ENCODE results near the gene CTDP1. TPM values are rescaled to one million over a fixed set of nuclear protein-coding genes. Genes with fewer than 3 reads are reported as not detected.

CTDP1 gene
- total RNA-seq, 1 experiment from 2014 or later: 16.1 TPM

DNA sequence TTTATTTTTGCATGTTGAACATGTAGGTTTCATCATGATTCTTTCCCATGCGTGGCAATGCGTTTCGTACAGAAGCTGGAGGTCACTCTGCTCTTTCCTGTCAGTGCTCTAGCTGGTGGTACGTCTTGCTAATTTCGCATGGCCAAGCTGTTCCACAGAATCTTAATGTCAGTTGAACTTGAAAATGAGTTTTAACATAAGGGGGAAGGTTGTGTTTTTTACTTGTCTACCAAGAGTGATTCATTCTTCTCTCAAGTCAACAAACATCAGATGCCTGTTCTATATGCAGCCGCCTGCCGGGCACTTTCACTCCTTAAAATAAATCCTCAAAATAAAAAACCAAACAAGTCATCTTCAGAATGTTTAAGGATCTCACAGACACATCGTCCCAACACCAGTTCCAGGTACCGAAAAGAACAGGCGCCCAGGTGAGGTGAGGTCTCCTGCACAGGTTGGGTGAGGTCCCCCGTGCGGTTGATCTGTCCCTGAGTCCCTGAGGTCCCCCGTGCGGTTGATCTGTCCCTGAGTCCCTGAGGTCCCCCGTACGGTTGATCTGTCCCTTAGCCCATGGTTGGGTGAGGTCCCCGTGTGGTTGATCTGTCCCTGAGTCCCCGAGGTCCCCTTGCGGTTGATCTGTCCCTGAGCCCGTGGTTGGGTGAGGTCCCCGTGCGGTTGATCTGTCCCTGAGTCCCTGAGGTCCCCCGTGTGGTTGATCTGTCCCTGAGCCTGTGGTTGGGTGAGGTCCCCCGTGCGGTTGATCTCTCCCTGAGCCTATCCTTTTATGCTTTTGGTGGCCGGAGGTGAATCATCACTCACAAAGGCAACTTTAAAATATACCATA lies 61.1 kb downstream of the CTDP1 start:
- no peak for TF ChIP-seq CTCF (IDR thresholded peaks at IDR 0.05; ENCODE audit: insufficient read depth in 1 of 2, low read depth in 1 of 2, low read length in 1 of 2, severe bottlenecking in 1 of 2, unreplicated experiment in 1 of 2)
- Mint-ChIP-seq H3K27me3 (ENCODE audit: insufficient read depth, unreplicated experiment) (no peaks in the 10 kb centered on the region), H3K9me3 (ENCODE audit: unreplicated experiment) (no peaks in the 10 kb centered on the region), H3K4me1 (ENCODE audit: low read depth, unreplicated experiment) (no peaks in the 10 kb centered on the region), H3K27ac (ENCODE audit: unreplicated experiment) (no peak overlapping the region), H3K36me3 (ENCODE audit: insufficient read depth, unreplicated experiment) (peaks cover 14% of the 10 kb centered on the region), H3K4me3 (ENCODE audit: unreplicated experiment) (no peak overlapping the region)
- Histone ChIP-seq H3K4me1 (no peaks in the 10 kb centered on the region), H3K9me3 (no peaks in the 10 kb centered on the region), H3K27me3 (replicated peaks; ENCODE audit: control insufficient read depth, insufficient read depth, low read length) (no peaks in the 10 kb centered on the region), H3K36me3 (ENCODE audit: control insufficient read depth, insufficient read depth, low read length) (no peaks in the 10 kb centered on the region), H3K4me3 (ENCODE audit: low read depth, low read length) (no peak overlapping the region)
- no TSS peak for BruUV-seq (replicated peaks)
- no peak for DNase-seq
- CTCF ChIA-PET: no interaction called here
- POLR2A ChIA-PET: no interaction called here
- intact Hi-C loops (cut with micrococcal nuclease; ENCODE audit: unreplicated experiment): no loop called here

DNA sequence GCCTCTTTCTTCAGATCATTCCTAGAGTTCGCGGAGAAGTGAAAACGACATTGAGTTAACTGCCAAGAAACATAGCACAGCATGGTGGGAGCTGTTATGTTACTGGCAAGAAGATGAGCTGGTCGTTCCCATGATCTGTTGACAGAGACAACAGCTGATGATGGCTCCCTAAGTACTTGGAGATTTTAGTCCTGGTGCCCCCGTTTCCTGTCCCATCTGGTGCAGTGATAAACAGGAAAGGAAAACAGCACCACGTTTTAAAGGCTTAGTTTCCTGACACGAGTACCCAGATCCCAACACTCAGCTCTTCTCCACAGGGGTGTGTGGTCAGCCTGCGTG lies 61.7 kb downstream of the CTDP1 start:
- CTCF ChIA-PET: no interaction called here
- no TSS peak for BruUV-seq (replicated peaks)
- Histone ChIP-seq H3K4me1 (no peaks in the 10 kb centered on the region), H3K36me3 (ENCODE audit: control insufficient read depth, insufficient read depth, low read length) (no peaks in the 10 kb centered on the region), H3K4me3 (ENCODE audit: low read depth, low read length) (no peak overlapping the region), H3K9me3 (no peaks in the 10 kb centered on the region), H3K27me3 (replicated peaks; ENCODE audit: control insufficient read depth, insufficient read depth, low read length) (no peaks in the 10 kb centered on the region)
- Mint-ChIP-seq H3K27ac (ENCODE audit: unreplicated experiment) (no peak overlapping the region), H3K4me1 (ENCODE audit: low read depth, unreplicated experiment) (no peaks in the 10 kb centered on the region), H3K36me3 (ENCODE audit: insufficient read depth, unreplicated experiment) (peaks cover 14% of the 10 kb centered on the region), H3K9me3 (ENCODE audit: unreplicated experiment) (no peaks in the 10 kb centered on the region), H3K27me3 (ENCODE audit: insufficient read depth, unreplicated experiment) (no peaks in the 10 kb centered on the region), H3K4me3 (ENCODE audit: unreplicated experiment) (no peak overlapping the region)
- DNase-seq: no peak
- TF ChIP-seq CTCF (IDR thresholded peaks at IDR 0.05; ENCODE audit: insufficient read depth in 1 of 2, low read depth in 1 of 2, low read length in 1 of 2, severe bottlenecking in 1 of 2, unreplicated experiment in 1 of 2): no peak
- intact Hi-C loops (cut with micrococcal nuclease; ENCODE audit: unreplicated experiment): no loop called here
- POLR2A ChIA-PET: no interaction called here

GRCh38 chr18:79742076-79742475 lies 62.5 kb downstream of the CTDP1 start:
- H3K9me3 Mint-ChIP-seq (ENCODE audit: unreplicated experiment): no peaks in the 10 kb centered on the region
- Histone ChIP-seq H3K9me3 (no peaks in the 10 kb centered on the region), H3K4me3 (ENCODE audit: low read depth, low read length) (no peak overlapping the region), H3K27me3 (replicated peaks; ENCODE audit: control insufficient read depth, insufficient read depth, low read length) (no peaks in the 10 kb centered on the region), H3K4me1 (no peaks in the 10 kb centered on the region), H3K36me3 (ENCODE audit: control insufficient read depth, insufficient read depth, low read length) (no peaks in the 10 kb centered on the region)
- H3K36me3 Mint-ChIP-seq (ENCODE audit: insufficient read depth, unreplicated experiment): peaks cover 16% of the 10 kb centered on the region
- H3K4me1 Mint-ChIP-seq (ENCODE audit: low read depth, unreplicated experiment): no peaks in the 10 kb centered on the region
- ChIA-PET POLR2A (no interaction called here), CTCF (no interaction called here)
- DNase-seq: no peak
- no peak for TF ChIP-seq CTCF (IDR thresholded peaks at IDR 0.05; ENCODE audit: insufficient read depth in 1 of 2, low read depth in 1 of 2, low read length in 1 of 2, severe bottlenecking in 1 of 2, unreplicated experiment in 1 of 2)
- H3K4me3 Mint-ChIP-seq (ENCODE audit: unreplicated experiment): no peak overlapping the region
- H3K27me3 Mint-ChIP-seq (ENCODE audit: insufficient read depth, unreplicated experiment): no peaks in the 10 kb centered on the region
- BruUV-seq (replicated peaks): no TSS peak
- intact Hi-C loops (cut with micrococcal nuclease; ENCODE audit: unreplicated experiment): no loop called here
- no peak overlapping the region for H3K27ac Mint-ChIP-seq (ENCODE audit: unreplicated experiment)
